Smooth muscle cell (in vitro differentiated cells): ENCODE measurements around the gene PHC2. TPM values are rescaled to one million over a fixed set of nuclear protein-coding genes. Genes with fewer than 3 reads are reported as not detected.

Experiments used
- DNase-seq: peaks from one replicate; lab custom pipeline; 2025; ENCODE audit not compliant: unreplicated experiment; lab: John Stamatoyannopoulos, UW
- H2AFZ ChIP-seq: fragments of 200-600 bp; sonication (generic); 2 replicates; pipeline ENCODE4 v1.6.0; 2016; ENCODE audit warnings: antibody characterized with exemption, low read depth, mild to moderate bottlenecking
- H3F3A ChIP-seq: fragments of 200-600 bp; sonication (generic); 2 replicates; pipeline ENCODE4 v1.6.0; 2017; ENCODE audit warnings: antibody characterized with exemption, low read depth
- H3K27ac ChIP-seq: fragments of 200-600 bp; sonication (generic); 2 replicates; pipeline ENCODE4 v1.5.1; 2016; ENCODE audit warnings: low read depth, mild to moderate bottlenecking
- H3K27me3 ChIP-seq: fragments of 200-600 bp; sonication (generic); 2 replicates; pipeline ENCODE4 v1.6.1; 2016; ENCODE audit warnings: low read depth, mild to moderate bottlenecking
- H3K36me3 ChIP-seq: fragments of 200-600 bp; sonication (generic); 2 replicates; pipeline ENCODE4 v1.5.1; 2016; ENCODE audit warnings: low read depth
- H3K4me1 ChIP-seq: fragments of 200-600 bp; sonication (generic); 2 replicates; pipeline ENCODE4 v1.5.1; 2016; ENCODE audit warnings: low read depth
- H3K4me2 ChIP-seq: fragments of 200-600 bp; sonication (generic); 2 replicates; pipeline ENCODE4 v1.6.0; 2016; ENCODE audit warnings: mild to moderate bottlenecking
- H3K4me3 ChIP-seq: fragments of 200-600 bp; sonication (generic); 2 replicates; pipeline ENCODE4 v1.5.1; 2016; ENCODE audit warnings: mild to moderate bottlenecking
- H3K79me2 ChIP-seq: fragments of 200-600 bp; sonication (generic); 2 replicates; pipeline ENCODE4 v1.6.0; 2016; ENCODE audit warnings: low read depth, mild to moderate bottlenecking
- H3K9ac ChIP-seq: fragments of 200-600 bp; sonication (generic); 2 replicates; pipeline ENCODE4 v1.6.0; 2016; ENCODE audit warnings: low read depth
- H3K9me3 ChIP-seq: fragments of 200-600 bp; sonication (generic); replicated peaks from 2 replicates; pipeline ENCODE4 v1.5.1; 2016; ENCODE audit warnings: low read depth
- H4K20me1 ChIP-seq: fragments of 200-600 bp; sonication (generic); 2 replicates; pipeline ENCODE4 v1.6.0; 2016; ENCODE audit warnings: low read depth
- WGBS: methylation state at CpG from one replicate; pipeline ENCODE4 v1.1.7; 2016; ENCODE audit warnings: low lambda C conversion rate; 5-methylcytosine and 5-hydroxymethylcytosine counted together
- polyA plus RNA-seq: library from polyadenylated mRNA; unstranded; fragments of >200 nt; fragmentation: Nextera tagmentation; extraction: Ambion mirVana; gene quantifications from 2 replicates; pipeline ENCODE4 v1.2.1, GENCODE V29; 2016
- total RNA-seq: library from RNA; depleted of rRNA; stranded (reverse); fragments of >200 nt; gene quantifications from 2 replicates; pipeline ENCODE4 v1.2.3, GENCODE V29; 2014
- TF ChIP-seq, protein P1 (sequence below): fragments of 200-600 bp; sonication (generic); IDR thresholded peaks from 2 replicates; pipeline ENCODE4 v1.5.1; 2017; ENCODE audit warnings: borderline replicate concordance, mild to moderate bottlenecking, antibody characterized with exemption; ENCODE audit not compliant: insufficient read depth, poor library complexity, severe bottlenecking

The PHC2 gene
- total and polyA plus RNA-seq, 2 experiments from 2014 or later, result 42.4 to 109 TPM

DNA sequence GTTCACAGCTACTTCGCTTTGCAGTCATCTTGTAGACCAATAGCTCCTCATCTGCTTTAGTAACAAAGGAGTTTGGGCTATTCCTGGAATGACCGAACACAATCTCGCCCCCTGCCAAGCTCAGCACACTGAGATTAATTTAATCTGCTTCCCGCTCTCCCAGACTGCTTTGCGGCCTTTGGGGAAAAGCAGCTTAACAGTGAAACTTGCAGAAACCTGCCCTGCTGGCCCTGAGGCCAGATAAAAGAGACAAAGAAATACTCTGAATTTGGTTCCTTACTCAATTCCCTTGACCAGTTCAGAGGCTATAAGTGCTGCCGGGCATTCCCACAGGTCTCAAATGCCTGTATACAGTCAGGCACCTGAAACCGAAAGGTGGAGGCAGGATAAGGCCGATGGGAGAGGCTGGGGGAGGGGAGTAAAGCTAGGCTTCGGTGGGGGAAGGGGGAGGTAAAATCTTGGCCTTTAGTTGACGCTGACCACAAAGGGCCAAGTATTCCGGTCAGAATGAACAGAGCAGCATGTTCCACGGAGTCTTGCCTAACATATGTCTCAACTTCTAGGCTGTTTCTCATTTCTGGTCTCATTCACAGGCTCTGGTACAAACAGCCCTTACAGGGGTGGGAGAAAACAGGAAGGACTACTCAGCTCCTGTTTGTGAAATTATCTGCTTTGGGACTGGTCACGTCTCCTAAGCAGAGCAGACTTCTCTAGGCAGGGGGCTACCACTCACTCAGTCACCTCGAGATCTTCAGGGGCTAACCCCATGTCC lies 92.3 kb downstream of the PHC2 start:
- Histone ChIP-seq H3K79me2 (peaks cover 89% of the 10 kb centered on the region), H3K4me3 (peak overlapping the region; percentile 14), H2AFZ (no peak overlapping the region), H3K4me2 (peak overlapping the region; percentile 77), H3K9me3 (no peaks in the 10 kb centered on the region), H3K27me3 (no peaks in the 10 kb centered on the region), H3F3A (peaks cover 29% of the 10 kb centered on the region), H3K9ac (peak overlapping the region; percentile 39), H3K36me3 (no peaks in the 10 kb centered on the region), H3K27ac (peak overlapping the region; percentile 97), H3K4me1 (peaks cover 79% of the 10 kb centered on the region), H4K20me1 (peaks cover 97% of the 10 kb centered on the region)
- WGBS, result 11% methylated on average over 14 of the region's 14 CpGs
- TF ChIP-seq, protein P1, sequence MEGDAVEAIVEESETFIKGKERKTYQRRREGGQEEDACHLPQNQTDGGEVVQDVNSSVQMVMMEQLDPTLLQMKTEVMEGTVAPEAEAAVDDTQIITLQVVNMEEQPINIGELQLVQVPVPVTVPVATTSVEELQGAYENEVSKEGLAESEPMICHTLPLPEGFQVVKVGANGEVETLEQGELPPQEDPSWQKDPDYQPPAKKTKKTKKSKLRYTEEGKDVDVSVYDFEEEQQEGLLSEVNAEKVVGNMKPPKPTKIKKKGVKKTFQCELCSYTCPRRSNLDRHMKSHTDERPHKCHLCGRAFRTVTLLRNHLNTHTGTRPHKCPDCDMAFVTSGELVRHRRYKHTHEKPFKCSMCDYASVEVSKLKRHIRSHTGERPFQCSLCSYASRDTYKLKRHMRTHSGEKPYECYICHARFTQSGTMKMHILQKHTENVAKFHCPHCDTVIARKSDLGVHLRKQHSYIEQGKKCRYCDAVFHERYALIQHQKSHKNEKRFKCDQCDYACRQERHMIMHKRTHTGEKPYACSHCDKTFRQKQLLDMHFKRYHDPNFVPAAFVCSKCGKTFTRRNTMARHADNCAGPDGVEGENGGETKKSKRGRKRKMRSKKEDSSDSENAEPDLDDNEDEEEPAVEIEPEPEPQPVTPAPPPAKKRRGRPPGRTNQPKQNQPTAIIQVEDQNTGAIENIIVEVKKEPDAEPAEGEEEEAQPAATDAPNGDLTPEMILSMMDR, result no peak
- no peak for DNase-seq

DNA sequence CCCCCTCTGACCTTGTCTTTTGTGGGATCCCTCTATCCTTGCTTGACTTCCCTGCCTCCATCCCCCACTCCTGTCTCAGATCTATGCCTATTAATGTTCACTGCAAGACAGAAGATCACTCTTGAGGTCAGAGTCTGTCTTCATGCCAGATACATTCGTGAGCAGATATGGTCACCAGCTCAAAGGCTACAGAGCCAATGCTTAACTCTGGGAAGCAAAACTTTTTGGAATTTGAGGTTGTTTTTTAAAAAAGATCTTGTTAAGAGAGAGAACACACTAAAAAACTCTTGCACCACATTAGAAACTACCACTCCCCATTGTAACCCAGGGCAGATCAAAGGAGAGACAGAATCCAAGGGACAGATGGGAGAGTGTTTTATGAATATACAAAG lies 92.9 kb downstream of the PHC2 start:
- Histone ChIP-seq H2AFZ (no peak overlapping the region), H4K20me1 (peaks cover 99% of the 10 kb centered on the region), H3K79me2 (peaks cover 89% of the 10 kb centered on the region), H3K9me3 (no peaks in the 10 kb centered on the region), H3K4me2 (peak overlapping the region; percentile 77), H3K4me1 (peaks cover 75% of the 10 kb centered on the region), H3K27ac (peak overlapping the region; percentile 97), H3F3A (peaks cover 28% of the 10 kb centered on the region), H3K27me3 (no peaks in the 10 kb centered on the region), H3K9ac (peak overlapping the region; percentile 39), H3K36me3 (no peaks in the 10 kb centered on the region), H3K4me3 (peak overlapping the region; percentile 14)
- no peak for DNase-seq
- WGBS, result 18% methylated on average over 1 of the region's 1 CpG
- TF ChIP-seq, protein P1, result no peak

DNA sequence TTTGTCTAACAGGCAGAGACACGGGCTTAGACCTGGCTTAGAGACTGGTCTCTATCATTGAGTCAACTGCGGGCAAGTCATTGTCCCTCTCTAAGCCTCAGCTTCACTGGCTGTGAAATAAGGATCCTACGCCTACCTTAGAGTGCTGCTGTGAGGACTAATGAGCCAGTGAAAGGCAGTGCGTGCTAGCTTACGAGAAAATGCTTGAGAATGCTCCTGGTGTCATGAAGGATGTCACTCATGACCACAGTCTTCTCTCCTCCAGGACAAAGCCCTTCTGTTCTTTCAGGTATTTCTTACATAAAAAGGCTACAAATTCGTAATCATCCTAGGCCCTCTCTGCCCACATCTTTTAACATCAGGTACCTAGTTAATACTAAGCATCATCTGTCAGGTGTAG lies 93.5 kb downstream of the PHC2 start:
- peaks cover 69% of the 10 kb centered on the region for H3K4me1 ChIP-seq
- H3F3A ChIP-seq, result peaks cover 24% of the 10 kb centered on the region
- peaks cover 99% of the 10 kb centered on the region for H4K20me1 ChIP-seq
- peak overlapping the region; percentile 97 for H3K27ac ChIP-seq
- H3K36me3 ChIP-seq, result no peaks in the 10 kb centered on the region
- TF ChIP-seq, protein P1, result no peak
- H3K4me2 ChIP-seq, result peak overlapping the region; percentile 77
- H3K9ac ChIP-seq, result no peak overlapping the region
- H3K27me3 ChIP-seq, result no peaks in the 10 kb centered on the region
- H3K79me2 ChIP-seq, result peaks cover 90% of the 10 kb centered on the region
- H3K4me3 ChIP-seq, result no peak overlapping the region
- no peaks in the 10 kb centered on the region for H3K9me3 ChIP-seq
- WGBS, result 79% methylated on average over 6 of the region's 6 CpGs
- no peak for DNase-seq
- H2AFZ ChIP-seq, result no peak overlapping the region

DNA sequence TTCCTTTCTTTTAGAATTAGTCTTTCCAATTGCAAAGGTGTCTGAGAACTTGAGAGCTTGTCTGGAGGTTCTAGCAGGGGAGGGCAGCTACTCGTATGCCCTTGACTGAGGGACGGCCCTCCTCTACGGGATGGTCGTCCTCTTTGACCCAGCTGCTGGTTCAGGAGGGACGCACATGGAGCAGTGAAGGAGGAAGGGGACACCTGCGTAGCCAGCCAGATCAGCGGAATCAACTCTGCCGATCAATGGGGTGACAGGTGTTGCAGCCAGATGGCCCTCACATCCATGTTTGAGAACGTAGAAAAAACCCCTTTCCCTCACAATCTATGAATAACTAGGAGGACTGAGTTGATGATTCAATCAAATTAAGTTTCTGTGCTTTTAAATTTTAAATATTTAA lies 94.3 kb downstream of the PHC2 start:
- no peak for DNase-seq
- H3K27me3 ChIP-seq, result no peaks in the 10 kb centered on the region
- H3F3A ChIP-seq, result peaks cover 20% of the 10 kb centered on the region
- TF ChIP-seq, protein P1, result no peak
- H3K36me3 ChIP-seq, result no peaks in the 10 kb centered on the region
- no peak overlapping the region for H2AFZ ChIP-seq
- peaks cover 62% of the 10 kb centered on the region for H3K4me1 ChIP-seq
- H4K20me1 ChIP-seq, result peaks cover 100% of the 10 kb centered on the region
- H3K27ac ChIP-seq, result peak overlapping the region; percentile 97
- peak overlapping the region; percentile 30 for H3K4me2 ChIP-seq
- no peak overlapping the region for H3K9ac ChIP-seq
- no peaks in the 10 kb centered on the region for H3K9me3 ChIP-seq
- peaks cover 86% of the 10 kb centered on the region for H3K79me2 ChIP-seq
- no peak overlapping the region for H3K4me3 ChIP-seq
- 85% methylated on average over 9 of the region's 9 CpGs for WGBS
